Neural cell (in vitro differentiated cells): Measurements from ENCODE around the gene PRR20E. TPM values are rescaled to one million over a fixed set of nuclear protein-coding genes. Genes with fewer than 3 reads are reported as not detected.
"Not testable (repeated sequence)": the region's sequence is repeated elsewhere in the genome, so short reads cannot be mapped to it uniquely, and the experiment has no call there.

Source experiments
- H2AFZ ChIP-seq: fragments of 200-600, 300-800 bp; sonication (generic), shearing (Covaris generic); 2 replicates; pipeline ENCODE4 v1.6.0; 2014; ENCODE audit warnings: low read depth, mild to moderate bottlenecking, antibody characterized with exemption, low read length, moderate library complexity
- H3F3A ChIP-seq: fragments of 200-600 bp; shearing (Covaris generic); 2 replicates; pipeline ENCODE4 v1.6.1; 2016; ENCODE audit warnings: mild to moderate bottlenecking, moderate library complexity, mixed read lengths, antibody characterized with exemption, low read length; ENCODE audit not compliant: insufficient read depth, poor library complexity, severe bottlenecking
- H3K27ac ChIP-seq: fragments of 200-600, 300-800 bp; sonication (generic), shearing (Covaris generic); 2 replicates; pipeline ENCODE4 v1.5.1; 2014; ENCODE audit warnings: mild to moderate bottlenecking, low read length, moderate library complexity
- H3K27me3 ChIP-seq: fragments of 300-800, 200-600 bp; sonication (generic), shearing (Covaris generic); 2 replicates; pipeline ENCODE4 v1.6.0; 2014; ENCODE audit warnings: mild to moderate bottlenecking, low read depth, low read length, moderate library complexity; ENCODE audit not compliant: insufficient read depth
- H3K36me3 ChIP-seq: fragments of 300-800, 200-600 bp; sonication (generic), shearing (Covaris generic); 2 replicates; pipeline ENCODE4 v1.5.1; 2014; ENCODE audit warnings: mild to moderate bottlenecking, antibody characterized with exemption, low read length, moderate library complexity; ENCODE audit not compliant: insufficient read depth
- H3K4me2 ChIP-seq: fragments of 300-800, 200-600 bp; sonication (generic), shearing (Covaris generic); 2 replicates; pipeline ENCODE4 v1.6.0; 2014; ENCODE audit warnings: mild to moderate bottlenecking, low read length
- H3K4me3 ChIP-seq: fragments of 300-800, 200-600 bp; sonication (generic), shearing (Covaris generic); 2 replicates; pipeline ENCODE4 v1.5.1; 2014; ENCODE audit warnings: mild to moderate bottlenecking, low read length, moderate library complexity
- H3K79me2 ChIP-seq: fragments of 200-600 bp; shearing (Covaris generic); replicated peaks from 2 replicates; pipeline ENCODE4 v1.6.0; 2014; ENCODE audit warnings: mild to moderate bottlenecking, low read length, moderate library complexity; ENCODE audit not compliant: insufficient read depth
- H3K9ac ChIP-seq: fragments of 300-800, 200-600 bp; sonication (generic), shearing (Covaris generic); 2 replicates; pipeline ENCODE4 v1.6.1; 2016; ENCODE audit warnings: mild to moderate bottlenecking, low read length, mixed read lengths
- H3K9me2 ChIP-seq: fragments of 200-600 bp; shearing (Covaris generic); 2 replicates; pipeline ENCODE4 v1.6.1; 2016; ENCODE audit warnings: mild to moderate bottlenecking, low read length, mixed read lengths; ENCODE audit not compliant: insufficient read depth
- H3K9me3 ChIP-seq: fragments of 200-600, 300-800 bp; sonication (generic), shearing (Covaris generic); 2 replicates; pipeline ENCODE4 v1.6.1; 2016; ENCODE audit warnings: mild to moderate bottlenecking, mixed run types, low read length, moderate library complexity, mixed read lengths
- H4K20me1 ChIP-seq: fragments of 200-600 bp; shearing (Covaris generic); 2 replicates; pipeline ENCODE4 v1.6.1; 2016; ENCODE audit warnings: mild to moderate bottlenecking, mixed run types; ENCODE audit not compliant: insufficient read depth
- CTCF ChIP-seq: fragments of 450-650 bp; IDR thresholded peaks from 2 replicates; pipeline ENCODE4 v1.5.1; 2014; ENCODE audit warnings: antibody characterized with exemption, mild to moderate bottlenecking, moderate library complexity; ENCODE audit not compliant: poor library complexity, severe bottlenecking
- EP300 ChIP-seq: fragments of 450-650 bp; conservative IDR thresholded peaks from 2 replicates; pipeline ENCODE4 v1.6.1; 2014; ENCODE audit warnings: antibody characterized with exemption, mild to moderate bottlenecking, moderate library complexity; ENCODE audit not compliant: poor library complexity, severe bottlenecking
- EZH2 ChIP-seq: fragments of 200-600, 300-800 bp; shearing (Covaris generic), sonication (generic); IDR thresholded peaks from 2 replicates; pipeline ENCODE4 v1.6.1; 2014; ENCODE audit warnings: antibody characterized with exemption, low read length, borderline replicate concordance, mild to moderate bottlenecking; ENCODE audit not compliant: insufficient read depth, poor library complexity, severe bottlenecking
- MXI1 ChIP-seq: fragments of 450-650 bp; conservative IDR thresholded peaks from 2 replicates; pipeline ENCODE4 v1.6.1; 2014; ENCODE audit warnings: antibody characterized with exemption, mild to moderate bottlenecking; ENCODE audit not compliant: poor library complexity, severe bottlenecking
- POLR2AphosphoS5 ChIP-seq: IDR thresholded peaks from 2 replicates; pipeline ENCODE4 v1.6.1; 2012
- RAD21 ChIP-seq: fragments of 450-650 bp; conservative IDR thresholded peaks from 2 replicates; pipeline ENCODE4 v1.6.1; 2014; ENCODE audit warnings: antibody characterized with exemption, mild to moderate bottlenecking, moderate library complexity
- SMC3 ChIP-seq: fragments of 450-650 bp; conservative IDR thresholded peaks from 2 replicates; pipeline ENCODE4 v1.6.1; 2014; ENCODE audit warnings: antibody characterized with exemption, mild to moderate bottlenecking, moderate library complexity; ENCODE audit not compliant: poor library complexity
- TAF1 ChIP-seq: IDR thresholded peaks from 2 replicates; pipeline ENCODE4 v1.6.1; 2012; ENCODE audit warnings: low read depth
- polyA minus RNA-seq: library from RNA; depleted of rRNA, polyadenylated mRNA; stranded (reverse); fragments of >200 nt; gene quantifications from 2 replicates; pipeline ENCODE4 v1.2.3, GENCODE V29; 2014
- polyA plus RNA-seq: library from polyadenylated mRNA; depleted of rRNA; stranded (reverse); fragments of >200 nt; gene quantifications from 2 replicates; pipeline ENCODE4 v1.2.3, GENCODE V29; 2014
- TF ChIP-seq, protein P1 (sequence below): IDR thresholded peaks from 2 replicates; pipeline ENCODE4 v1.6.1; 2012; ENCODE audit warnings: borderline replicate concordance

PRR20E gene
- polyA plus RNA-seq, result not detected in 2 replicates
- polyA minus RNA-seq, result not detected in 2 replicates

GRCh38 chr13:57166897-57167296 lies at the start of gene PRR20E:
TSS of gene PRR20E (plus strand) at chr13:57167197. CDS start at chr13:57167584, 387 bp downstream.
- not testable (repeated sequence) for H3K36me3 ChIP-seq, H4K20me1 ChIP-seq, H3K27me3 ChIP-seq, H3K79me2 ChIP-seq, H3K4me2 ChIP-seq, H3K9me2 ChIP-seq, H3K27ac ChIP-seq, H3K9ac ChIP-seq, H2AFZ ChIP-seq, H3K9me3 ChIP-seq, H3K4me3 ChIP-seq, H3F3A ChIP-seq

GRCh38 chr13:57123681-57124080 lies 43.3 kb upstream of the PRR20E start:
- Histone ChIP-seq H4K20me1 (no peaks in the 10 kb centered on the region), H3F3A (no peaks in the 10 kb centered on the region), H3K79me2 (no peaks in the 10 kb centered on the region), H2AFZ (no peak overlapping the region), H3K4me2 (no peak overlapping the region), H3K4me3 (no peak overlapping the region), H3K9me2 (no peaks in the 10 kb centered on the region), H3K27me3 (no peaks in the 10 kb centered on the region), H3K27ac (no peak overlapping the region), H3K9ac (no peak overlapping the region), H3K9me3 (no peaks in the 10 kb centered on the region), H3K36me3 (no peaks in the 10 kb centered on the region)
- TF ChIP-seq RAD21, result no peak
- TF ChIP-seq TAF1, result no peak
- TF ChIP-seq, protein P1, sequence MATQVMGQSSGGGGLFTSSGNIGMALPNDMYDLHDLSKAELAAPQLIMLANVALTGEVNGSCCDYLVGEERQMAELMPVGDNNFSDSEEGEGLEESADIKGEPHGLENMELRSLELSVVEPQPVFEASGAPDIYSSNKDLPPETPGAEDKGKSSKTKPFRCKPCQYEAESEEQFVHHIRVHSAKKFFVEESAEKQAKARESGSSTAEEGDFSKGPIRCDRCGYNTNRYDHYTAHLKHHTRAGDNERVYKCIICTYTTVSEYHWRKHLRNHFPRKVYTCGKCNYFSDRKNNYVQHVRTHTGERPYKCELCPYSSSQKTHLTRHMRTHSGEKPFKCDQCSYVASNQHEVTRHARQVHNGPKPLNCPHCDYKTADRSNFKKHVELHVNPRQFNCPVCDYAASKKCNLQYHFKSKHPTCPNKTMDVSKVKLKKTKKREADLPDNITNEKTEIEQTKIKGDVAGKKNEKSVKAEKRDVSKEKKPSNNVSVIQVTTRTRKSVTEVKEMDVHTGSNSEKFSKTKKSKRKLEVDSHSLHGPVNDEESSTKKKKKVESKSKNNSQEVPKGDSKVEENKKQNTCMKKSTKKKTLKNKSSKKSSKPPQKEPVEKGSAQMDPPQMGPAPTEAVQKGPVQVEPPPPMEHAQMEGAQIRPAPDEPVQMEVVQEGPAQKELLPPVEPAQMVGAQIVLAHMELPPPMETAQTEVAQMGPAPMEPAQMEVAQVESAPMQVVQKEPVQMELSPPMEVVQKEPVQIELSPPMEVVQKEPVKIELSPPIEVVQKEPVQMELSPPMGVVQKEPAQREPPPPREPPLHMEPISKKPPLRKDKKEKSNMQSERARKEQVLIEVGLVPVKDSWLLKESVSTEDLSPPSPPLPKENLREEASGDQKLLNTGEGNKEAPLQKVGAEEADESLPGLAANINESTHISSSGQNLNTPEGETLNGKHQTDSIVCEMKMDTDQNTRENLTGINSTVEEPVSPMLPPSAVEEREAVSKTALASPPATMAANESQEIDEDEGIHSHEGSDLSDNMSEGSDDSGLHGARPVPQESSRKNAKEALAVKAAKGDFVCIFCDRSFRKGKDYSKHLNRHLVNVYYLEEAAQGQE, result no peak
- TF ChIP-seq EZH2, result no peak
- TF ChIP-seq MXI1, result no peak
- TF ChIP-seq POLR2AphosphoS5, result no peak
- TF ChIP-seq SMC3, result no peak
- no peak for TF ChIP-seq EP300
- no peak for TF ChIP-seq CTCF

DNA sequence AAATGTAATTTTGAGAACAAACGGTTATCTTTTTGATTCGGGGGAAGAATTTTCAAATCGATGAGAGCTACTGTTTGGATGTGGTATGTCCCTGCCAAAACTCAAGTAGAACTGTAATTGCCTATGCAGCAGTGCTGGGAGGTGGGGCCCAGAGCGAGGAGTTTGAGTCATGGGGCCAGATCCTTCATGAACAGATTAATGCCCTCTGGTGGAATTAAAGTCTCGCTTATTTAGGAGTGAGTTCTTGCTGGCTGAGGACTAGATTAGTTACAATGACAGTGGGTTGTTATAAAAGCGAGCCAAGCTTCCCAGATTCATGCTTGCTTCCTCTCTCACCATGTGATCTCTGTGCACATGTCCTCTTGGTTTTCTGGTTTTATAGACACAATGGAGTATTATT lies 38.1 kb upstream of the PRR20E start:
- no peaks in the 10 kb centered on the region for H3K27me3 ChIP-seq
- TF ChIP-seq CTCF (no peak), EP300 (no peak), SMC3 (no peak), EZH2 (no peak), TAF1 (no peak), MXI1 (no peak), RAD21 (no peak), POLR2AphosphoS5 (no peak)
- TF ChIP-seq, protein P1, result no peak

More for the DNA sequence above, 38.1 kb upstream of the PRR20E start:
- H3F3A ChIP-seq, result no peaks in the 10 kb centered on the region
- no peak overlapping the region for H3K4me3 ChIP-seq
- H2AFZ ChIP-seq, result no peak overlapping the region
- H3K4me2 ChIP-seq, result no peak overlapping the region
- H3K27ac ChIP-seq, result no peak overlapping the region
- no peaks in the 10 kb centered on the region for H3K36me3 ChIP-seq
- H3K9me3 ChIP-seq, result no peaks in the 10 kb centered on the region
- H3K9me2 ChIP-seq, result no peaks in the 10 kb centered on the region
- H3K79me2 ChIP-seq, result no peaks in the 10 kb centered on the region
- no peaks in the 10 kb centered on the region for H4K20me1 ChIP-seq
- H3K9ac ChIP-seq, result no peak overlapping the region
